GM13976 (cell line): ENCODE measurements around the gene RBM20.
"Not testable (repeated sequence)": the region's sequence is repeated elsewhere in the genome, so short reads cannot be mapped to it uniquely, and the experiment has no call there.

Experiments used
- DNase-seq: peaks from one replicate; pipeline ENCODE4 v3.0.0; 2012; ENCODE audit warnings: low spot score
- in situ Hi-C: fragments of 300-500 bp; cut with MboI; formaldehyde crosslinking; loops from one replicate; pipeline ENCODE4 v1.12.0; 2022; ENCODE audit warnings: low sequenced_read_pairs, mixed read lengths, inconsistent platforms; ENCODE audit not compliant: unreplicated experiment
- TF ChIP-seq, protein P1 (sequence below): IDR thresholded peaks from 2 replicates; pipeline ENCODE4 v1.5.1; 2012; ENCODE audit warnings: borderline replicate concordance, mild to moderate bottlenecking; ENCODE audit not compliant: insufficient read depth; ENCODE audit errors: extremely low read depth, missing control alignments, control extremely low read depth

RBM20 gene

DNA sequence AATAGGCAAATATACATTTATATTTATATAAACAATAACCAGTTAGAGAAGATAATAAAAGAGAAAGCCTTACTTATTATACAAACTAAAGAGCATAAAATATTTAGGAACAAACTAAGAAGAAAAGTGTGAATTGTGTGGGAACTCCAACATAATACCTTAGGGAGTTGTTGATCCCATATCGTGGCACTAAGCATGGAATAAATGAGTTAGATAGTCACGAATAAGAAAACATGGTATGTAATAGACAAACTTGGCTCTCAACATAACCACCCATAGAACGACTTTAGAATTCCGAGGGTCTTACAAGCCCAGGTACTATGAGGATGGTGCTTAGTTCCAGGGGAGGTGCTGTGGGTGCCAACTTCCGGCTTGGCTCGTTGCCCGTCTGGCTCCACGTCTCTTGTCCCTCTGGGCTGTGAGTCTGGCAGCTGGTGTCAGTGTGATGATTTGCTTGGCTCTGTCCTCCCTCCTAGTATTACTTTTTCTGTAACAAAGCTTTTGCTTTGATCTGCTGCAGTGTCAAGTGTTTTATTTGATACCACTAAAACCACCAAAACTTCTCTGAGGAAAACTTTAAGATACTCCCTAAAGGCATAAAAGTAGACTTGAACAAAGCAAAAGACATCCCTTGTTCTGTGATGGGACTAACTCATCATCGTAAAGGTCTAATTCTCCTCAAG lies 9.5 kb upstream of the RBM20 start:
- TF ChIP-seq, protein P1, sequence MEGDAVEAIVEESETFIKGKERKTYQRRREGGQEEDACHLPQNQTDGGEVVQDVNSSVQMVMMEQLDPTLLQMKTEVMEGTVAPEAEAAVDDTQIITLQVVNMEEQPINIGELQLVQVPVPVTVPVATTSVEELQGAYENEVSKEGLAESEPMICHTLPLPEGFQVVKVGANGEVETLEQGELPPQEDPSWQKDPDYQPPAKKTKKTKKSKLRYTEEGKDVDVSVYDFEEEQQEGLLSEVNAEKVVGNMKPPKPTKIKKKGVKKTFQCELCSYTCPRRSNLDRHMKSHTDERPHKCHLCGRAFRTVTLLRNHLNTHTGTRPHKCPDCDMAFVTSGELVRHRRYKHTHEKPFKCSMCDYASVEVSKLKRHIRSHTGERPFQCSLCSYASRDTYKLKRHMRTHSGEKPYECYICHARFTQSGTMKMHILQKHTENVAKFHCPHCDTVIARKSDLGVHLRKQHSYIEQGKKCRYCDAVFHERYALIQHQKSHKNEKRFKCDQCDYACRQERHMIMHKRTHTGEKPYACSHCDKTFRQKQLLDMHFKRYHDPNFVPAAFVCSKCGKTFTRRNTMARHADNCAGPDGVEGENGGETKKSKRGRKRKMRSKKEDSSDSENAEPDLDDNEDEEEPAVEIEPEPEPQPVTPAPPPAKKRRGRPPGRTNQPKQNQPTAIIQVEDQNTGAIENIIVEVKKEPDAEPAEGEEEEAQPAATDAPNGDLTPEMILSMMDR = no peak
- in situ Hi-C loops = no loop called here
- no peak for DNase-seq

DNA sequence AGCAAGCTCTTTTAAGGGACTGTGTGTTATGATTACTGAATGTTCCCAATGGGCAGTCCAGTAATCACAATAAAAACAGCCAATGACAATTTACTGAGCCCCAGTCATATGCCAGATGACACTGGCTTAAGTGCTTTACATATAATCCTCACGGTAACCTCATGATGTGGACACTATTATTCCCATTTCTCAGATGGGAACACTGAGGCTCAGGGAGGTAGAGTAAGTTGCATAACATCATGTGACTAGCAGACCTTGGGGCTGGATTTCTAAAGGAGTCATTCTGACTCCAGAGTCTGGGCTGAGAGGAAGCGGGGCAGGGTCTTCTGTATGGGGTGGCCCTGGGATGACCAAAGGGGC lies 7.6 kb upstream of the RBM20 start:
- no peak for DNase-seq
- in situ Hi-C loops = no loop called here
- TF ChIP-seq, protein P1 = no peak

DNA sequence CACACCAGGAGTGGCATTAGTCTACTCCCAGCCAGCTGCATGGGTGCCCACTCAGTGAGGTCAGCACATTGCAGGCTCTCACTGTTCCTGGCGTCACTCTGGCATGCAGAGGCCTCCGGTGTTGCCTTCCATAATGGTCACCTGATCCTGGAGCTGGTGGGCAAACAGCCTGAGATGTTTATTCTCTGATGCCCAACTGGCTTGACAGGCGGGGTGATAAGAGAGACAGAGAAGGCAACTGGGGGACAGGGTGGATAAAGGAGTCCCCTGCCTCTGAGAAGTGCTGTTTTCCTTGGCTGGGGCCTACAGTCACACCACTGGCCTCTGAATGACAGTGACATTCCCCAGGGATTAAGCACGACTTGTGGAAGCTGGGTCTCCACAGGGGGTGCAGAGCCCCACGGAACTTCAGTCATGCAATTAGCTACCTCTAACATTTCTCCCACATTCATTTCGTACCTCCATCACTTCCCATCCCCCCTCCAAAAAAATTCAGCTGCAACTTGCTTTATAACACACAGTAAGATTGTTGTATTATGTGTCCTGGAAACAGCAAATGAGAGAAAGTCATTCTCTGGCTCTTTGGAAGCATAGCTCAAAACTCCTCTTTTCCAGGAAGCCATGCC lies 7.1 kb upstream of the RBM20 start:
- in situ Hi-C loops = no loop called here
- DNase-seq = no peak
- TF ChIP-seq, protein P1 = no peak

DNA sequence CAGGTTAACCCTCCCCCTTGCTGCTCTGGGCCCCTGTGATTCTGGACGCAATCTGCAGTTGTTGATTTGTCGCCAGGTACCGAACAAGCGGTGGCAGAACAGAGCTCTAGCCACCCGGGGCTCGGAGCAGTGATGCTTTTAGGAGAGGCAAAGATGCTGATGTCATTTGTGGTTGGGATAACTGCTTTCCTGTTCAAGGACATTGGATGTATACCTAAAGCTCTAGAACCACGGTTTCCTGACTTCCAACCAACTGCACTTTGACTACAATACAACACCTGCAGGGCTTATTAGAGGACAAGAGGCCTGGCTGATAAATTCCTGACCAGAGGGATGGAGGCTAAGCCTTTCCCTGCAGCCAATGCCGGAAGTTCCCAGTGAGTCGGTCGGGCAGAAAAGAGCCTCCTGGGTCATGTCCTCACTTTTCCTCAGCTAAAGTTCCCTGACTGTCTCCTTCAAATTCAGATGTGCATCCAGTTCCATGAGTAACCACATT lies 6.5 kb upstream of the RBM20 start:
- TF ChIP-seq, protein P1 = no peak
- no peak for DNase-seq
- in situ Hi-C loops = no loop called here

DNA sequence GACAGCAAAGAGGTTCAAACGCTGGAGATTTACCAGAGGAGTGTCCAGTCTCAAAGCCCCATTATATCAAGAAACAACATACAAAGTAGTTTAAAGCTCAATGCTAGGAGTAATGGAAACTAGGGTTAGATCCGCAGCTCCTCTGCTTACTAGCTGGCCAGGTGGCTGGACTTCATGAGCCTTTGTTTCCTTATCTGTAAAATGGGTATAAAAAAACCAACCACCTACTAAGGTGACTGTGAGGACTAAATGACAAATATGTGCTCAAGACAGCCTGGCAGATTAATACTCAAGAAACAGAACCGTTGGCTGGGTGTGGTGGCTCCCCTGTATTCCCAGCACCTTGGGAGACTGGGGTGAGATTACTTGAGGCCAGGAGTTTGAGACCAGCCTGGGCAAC lies 5.8 kb upstream of the RBM20 start:
- TF ChIP-seq, protein P1 = no peak
- in situ Hi-C loops = no loop called here

DNA sequence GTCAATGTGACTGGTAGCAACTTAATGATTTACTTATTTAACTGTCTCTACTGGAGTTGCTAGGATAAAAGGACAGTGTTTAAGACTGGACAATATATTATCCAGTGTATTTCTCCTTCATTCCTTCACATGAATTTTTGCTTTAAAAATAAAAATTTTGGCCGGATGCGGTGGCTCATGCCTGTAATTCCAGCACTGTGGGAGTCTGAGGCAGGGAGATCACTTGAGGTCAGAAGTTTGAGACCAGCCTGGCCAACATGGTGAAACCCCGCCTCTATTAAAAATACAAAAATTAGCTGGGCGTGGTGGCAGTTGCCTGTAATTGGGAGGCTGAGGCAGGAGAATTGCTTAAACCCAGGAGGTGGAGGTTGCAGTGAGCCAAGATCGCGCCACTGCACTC lies 5.1 kb upstream of the RBM20 start:
- DNase-seq, in situ Hi-C loops: not testable (repeated sequence)

More for the DNA sequence above, 5.8 kb upstream of the RBM20 start:
- DNase-seq = no peak

DNA sequence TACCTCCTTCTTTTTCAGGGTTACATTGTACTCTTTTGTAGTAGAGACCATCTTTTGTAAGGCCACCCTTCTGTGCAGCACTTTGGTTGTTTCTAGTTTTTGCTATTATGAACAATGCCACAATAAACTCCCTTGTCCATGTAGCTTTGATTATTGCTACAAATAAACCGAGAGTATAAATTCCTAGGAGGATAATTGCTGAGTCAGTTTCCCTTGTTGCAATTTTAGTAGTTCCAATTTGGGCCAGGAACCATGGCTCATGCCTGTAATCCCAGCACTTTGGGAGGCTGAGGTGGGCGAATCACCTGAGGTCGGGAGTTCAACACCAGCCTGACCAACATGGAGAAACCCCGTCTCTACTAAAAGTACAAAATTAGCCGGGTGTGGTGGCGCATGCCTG lies 4.3 kb upstream of the RBM20 start:
- DNase-seq, in situ Hi-C loops: not testable (repeated sequence)
